ENCODE data around the gene AUTS2.

- no peak for TF ChIP-seq EZH2 (IDR thresholded peaks at IDR 0.05; ENCODE audit: insufficient read depth, poor library complexity, severe bottlenecking)
- TF ChIP-seq EZH2phosphoT487 (IDR thresholded peaks at IDR 0.05; ENCODE audit: insufficient read depth, low read depth) = no peak
Observed at GRCh38 chr7:69743436-69743835, 145.2 kb downstream of the AUTS2 start.

Data from GM23248 (cell line).